Omental fat pad (tissue), 4 donors: ENCODE results near the gene KDR. TPM values are rescaled to one million over a fixed set of nuclear protein-coding genes. Genes with fewer than 3 reads are reported as not detected.

Experiments
- ATAC-seq: fragments of 150-250 bp; one replicate; pipeline ENCODE4 v1.9.1; 2016; ENCODE audit warnings: mild to moderate bottlenecking, moderate library complexity; ENCODE audit not compliant: low FRiP score
- DNase-seq: peaks from one replicate; pipeline ENCODE4 v3.0.0-alpha.2; 2019; ENCODE audit warnings: low spot score
- total RNA-seq, 4 donors: library from RNA; depleted of rRNA; stranded (reverse); fragments of >200 nt; gene quantifications; one replicate each; pipeline ENCODE4 v1.1.0, GENCODE V29; 2016
- TF ChIP-seq, protein P1 (sequence below), 3 donors: fragments of 450-650 bp; IDR thresholded peaks; one replicate each; pipeline ENCODE4 v1.5.1; 2016 to 2017; ENCODE audit warnings: antibody characterized with exemption in 3 of 3, mild to moderate bottlenecking in 3 of 3, moderate library complexity in 2 of 3

The KDR gene
- total RNA-seq, 4 donors from 2014 or later: 97.4 to 163 (median 152) TPM

- ATAC-seq (no peak), DNase-seq (no peak)
- TF ChIP-seq, protein P1, sequence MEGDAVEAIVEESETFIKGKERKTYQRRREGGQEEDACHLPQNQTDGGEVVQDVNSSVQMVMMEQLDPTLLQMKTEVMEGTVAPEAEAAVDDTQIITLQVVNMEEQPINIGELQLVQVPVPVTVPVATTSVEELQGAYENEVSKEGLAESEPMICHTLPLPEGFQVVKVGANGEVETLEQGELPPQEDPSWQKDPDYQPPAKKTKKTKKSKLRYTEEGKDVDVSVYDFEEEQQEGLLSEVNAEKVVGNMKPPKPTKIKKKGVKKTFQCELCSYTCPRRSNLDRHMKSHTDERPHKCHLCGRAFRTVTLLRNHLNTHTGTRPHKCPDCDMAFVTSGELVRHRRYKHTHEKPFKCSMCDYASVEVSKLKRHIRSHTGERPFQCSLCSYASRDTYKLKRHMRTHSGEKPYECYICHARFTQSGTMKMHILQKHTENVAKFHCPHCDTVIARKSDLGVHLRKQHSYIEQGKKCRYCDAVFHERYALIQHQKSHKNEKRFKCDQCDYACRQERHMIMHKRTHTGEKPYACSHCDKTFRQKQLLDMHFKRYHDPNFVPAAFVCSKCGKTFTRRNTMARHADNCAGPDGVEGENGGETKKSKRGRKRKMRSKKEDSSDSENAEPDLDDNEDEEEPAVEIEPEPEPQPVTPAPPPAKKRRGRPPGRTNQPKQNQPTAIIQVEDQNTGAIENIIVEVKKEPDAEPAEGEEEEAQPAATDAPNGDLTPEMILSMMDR (IDR thresholded peaks at IDR 0.05): no peak
Measured at GRCh38 chr4:55075376-55075775, 50.0 kb downstream of the KDR start.

- peak; percentile 84 for ATAC-seq
- DNase-seq: no peak
- TF ChIP-seq, protein P1 (IDR thresholded peaks at IDR 0.05): no peak
Measured at GRCh38 chr4:55074386-55074785, 51.0 kb downstream of the KDR start.

DNA sequence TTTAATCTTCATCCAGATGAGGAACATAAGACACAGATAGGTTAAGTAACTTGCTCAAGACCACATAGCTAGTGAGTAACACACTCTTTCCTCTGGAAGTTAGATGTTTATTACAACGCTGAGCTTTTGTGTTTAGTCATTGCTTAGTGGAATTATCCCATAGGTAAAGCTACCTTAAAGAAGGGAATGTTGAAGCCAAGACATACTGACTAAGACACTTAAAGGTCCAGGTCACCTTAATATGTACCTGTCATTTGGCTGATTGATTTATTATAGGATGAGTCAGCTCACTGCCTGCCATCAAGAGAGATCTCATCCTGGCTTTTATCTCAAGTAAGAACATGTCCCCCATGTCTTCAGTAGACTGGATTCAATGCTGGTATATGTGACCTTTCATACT, 53.4 kb downstream of the KDR start:
- DNase-seq (no peak), ATAC-seq (no peak)
- TF ChIP-seq, protein P1 (IDR thresholded peaks at IDR 0.05): no peak

DNA sequence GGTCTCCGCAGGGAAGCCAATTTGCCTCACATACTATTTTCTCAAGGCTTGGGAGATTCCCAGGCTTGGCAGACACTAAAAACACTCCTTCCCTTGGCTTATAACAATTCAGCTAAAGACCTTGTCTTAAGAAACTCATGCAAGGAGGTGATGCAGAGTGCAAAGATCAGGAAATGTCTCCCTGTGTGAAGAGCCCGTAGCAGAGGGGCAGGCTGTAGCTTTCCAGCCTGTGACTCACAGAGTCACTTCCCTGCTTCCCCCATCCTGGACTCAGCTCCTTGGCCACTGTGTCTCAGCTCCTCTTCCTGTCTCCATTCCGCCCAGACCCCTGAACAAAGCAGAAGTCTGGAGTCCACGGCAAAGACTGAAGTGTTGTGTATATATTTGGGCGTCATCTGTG, 56.1 kb downstream of the KDR start:
- ATAC-seq (peak; percentile 49), DNase-seq (no peak)
- TF ChIP-seq, protein P1 (IDR thresholded peaks at IDR 0.05): no peak

DNA sequence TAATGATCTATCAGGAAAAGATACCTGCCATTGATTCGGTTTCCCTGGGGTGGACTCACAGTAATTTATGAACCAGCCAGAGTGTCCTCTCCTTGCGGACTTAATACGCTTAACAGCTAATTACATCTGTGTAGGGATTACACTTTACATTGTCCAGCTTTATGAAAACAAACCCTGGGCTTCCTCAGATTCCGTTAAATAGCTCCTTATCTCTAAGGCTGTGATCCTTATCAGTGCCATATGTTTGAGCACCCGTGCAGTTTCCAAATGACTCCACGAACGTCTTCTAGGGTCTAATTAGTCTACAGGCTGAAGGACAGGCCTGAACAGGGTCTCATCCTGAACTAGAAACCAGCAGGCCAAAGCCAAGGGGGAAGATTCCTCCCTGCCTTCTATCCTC, 56.9 kb downstream of the KDR start:
- DNase-seq: no peak
- TF ChIP-seq, protein P1 (IDR thresholded peaks at IDR 0.05): no peak
- no peak for ATAC-seq

GRCh38 chr4:55066018-55066417, 59.4 kb downstream of the KDR start:
- ATAC-seq (no peak), DNase-seq (no peak)
- TF ChIP-seq, protein P1 (IDR thresholded peaks at IDR 0.05): no peak

- DNase-seq (no peak), ATAC-seq (no peak)
- TF ChIP-seq, protein P1 (IDR thresholded peaks at IDR 0.05): no peak
Measured at GRCh38 chr4:55055529-55055928, 69.9 kb downstream of the KDR start.
